GM18526 (cell line): Measurements from ENCODE around the gene HSPBP1.

ENCODE experiments used
- POLR2A ChIP-seq: IDR thresholded peaks from 3 replicates; pipeline ENCODE4 v1.6.1; 2011; ENCODE audit not compliant: insufficient read length; ENCODE audit errors: extremely low read depth

The HSPBP1 gene

GRCh38 chr19:55242517-55242916 lies 37.4 kb downstream of the HSPBP1 start:
- TF ChIP-seq POLR2A, result no peak

- no peak for TF ChIP-seq POLR2A
These were observed 37.9 kb downstream of the HSPBP1 start for GRCh38 chr19:55241935-55242464.

- TF ChIP-seq POLR2A, result no peak
These were observed 38.6 kb downstream of the HSPBP1 start for GRCh38 chr19:55241143-55241934.

GRCh38 chr19:55240713-55241020 lies 39.2 kb downstream of the HSPBP1 start:
- no peak for TF ChIP-seq POLR2A

GRCh38 chr19:55239004-55239403 lies 40.9 kb downstream of the HSPBP1 start:
- no peak for TF ChIP-seq POLR2A

GRCh38 chr19:55238030-55238429 lies 41.9 kb downstream of the HSPBP1 start:
- no peak for TF ChIP-seq POLR2A

- TF ChIP-seq POLR2A, result no peak
These were observed 46.9 kb downstream of the HSPBP1 start for GRCh38 chr19:55232986-55233385.

GRCh38 chr19:55232286-55232602 lies 47.7 kb downstream of the HSPBP1 start:
- TF ChIP-seq POLR2A, result no peak

GRCh38 chr19:55231391-55232285 lies 48.3 kb downstream of the HSPBP1 start:
- no peak for TF ChIP-seq POLR2A

GRCh38 chr19:55230780-55231179 lies 49.1 kb downstream of the HSPBP1 start:
- no peak for TF ChIP-seq POLR2A

- no peak for TF ChIP-seq POLR2A
These were observed 49.6 kb downstream of the HSPBP1 start for GRCh38 chr19:55230329-55230728.

- TF ChIP-seq POLR2A, result no peak
These were observed 50.1 kb downstream of the HSPBP1 start for GRCh38 chr19:55229789-55230182.

- TF ChIP-seq POLR2A, result no peak
These were observed 50.6 kb downstream of the HSPBP1 start for GRCh38 chr19:55229145-55229788.

- TF ChIP-seq POLR2A, result no peak
These were observed 51.4 kb downstream of the HSPBP1 start, which contains the start of gene TMEM86B for GRCh38 chr19:55228403-55229031. TSS of gene TMEM86B (minus strand) at chr19:55228763. CDS start at chr19:55228741, 22 bp downstream.

- TF ChIP-seq POLR2A, result no peak
These were observed 51.9 kb downstream of the HSPBP1 start for GRCh38 chr19:55228015-55228391.
